ENCODE data around the gene AKAP13. TPM values are rescaled to one million over a fixed set of nuclear protein-coding genes. Genes with fewer than 3 reads are reported as not detected.

Gene AKAP13
- total and polyA plus RNA-seq, 7 donors = 18.2 to 126 (median 93.7) TPM

DNA sequence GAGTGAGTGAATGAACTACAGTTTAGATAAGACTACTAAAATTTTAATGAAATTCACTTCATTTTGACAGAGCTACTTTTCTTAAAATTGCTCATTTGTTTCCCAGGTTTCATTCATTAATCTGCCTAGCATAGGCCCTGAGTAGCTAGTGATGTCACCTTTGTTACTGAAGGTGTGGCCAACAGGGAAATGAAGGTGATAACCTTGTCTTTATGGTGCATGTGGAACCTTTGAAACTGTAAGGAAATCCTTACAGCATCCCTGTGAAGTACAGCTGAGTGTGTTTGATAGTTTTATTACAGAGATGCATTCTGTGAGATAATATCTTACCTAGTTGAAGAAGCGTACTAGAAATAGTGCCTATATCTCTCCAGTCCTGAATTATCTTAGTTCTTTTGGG, 112.9 kb downstream of the AKAP13 start:
- intact Hi-C loops (cut with DNase I) = loop anchor here (10.0 kb wide), 2 partner anchors 182 to 212 kb away; no protein-coding TSS in a partner anchor
- TF ChIP-seq, protein P1, sequence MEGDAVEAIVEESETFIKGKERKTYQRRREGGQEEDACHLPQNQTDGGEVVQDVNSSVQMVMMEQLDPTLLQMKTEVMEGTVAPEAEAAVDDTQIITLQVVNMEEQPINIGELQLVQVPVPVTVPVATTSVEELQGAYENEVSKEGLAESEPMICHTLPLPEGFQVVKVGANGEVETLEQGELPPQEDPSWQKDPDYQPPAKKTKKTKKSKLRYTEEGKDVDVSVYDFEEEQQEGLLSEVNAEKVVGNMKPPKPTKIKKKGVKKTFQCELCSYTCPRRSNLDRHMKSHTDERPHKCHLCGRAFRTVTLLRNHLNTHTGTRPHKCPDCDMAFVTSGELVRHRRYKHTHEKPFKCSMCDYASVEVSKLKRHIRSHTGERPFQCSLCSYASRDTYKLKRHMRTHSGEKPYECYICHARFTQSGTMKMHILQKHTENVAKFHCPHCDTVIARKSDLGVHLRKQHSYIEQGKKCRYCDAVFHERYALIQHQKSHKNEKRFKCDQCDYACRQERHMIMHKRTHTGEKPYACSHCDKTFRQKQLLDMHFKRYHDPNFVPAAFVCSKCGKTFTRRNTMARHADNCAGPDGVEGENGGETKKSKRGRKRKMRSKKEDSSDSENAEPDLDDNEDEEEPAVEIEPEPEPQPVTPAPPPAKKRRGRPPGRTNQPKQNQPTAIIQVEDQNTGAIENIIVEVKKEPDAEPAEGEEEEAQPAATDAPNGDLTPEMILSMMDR (IDR thresholded peaks at IDR 0.05) = no peak
- DNase-seq (no peak), ATAC-seq (no peak)
- Histone ChIP-seq H3K27me3 (ENCODE audit: insufficient read depth in 3 of 3, low read length in 2 of 3) (no peaks in the 10 kb centered on the region), H3K36me3 (ENCODE audit: insufficient read depth in 1 of 2, low read depth in 1 of 2) (no peaks in the 10 kb centered on the region), H3K27ac (no peak overlapping the region), H3K9me3 (no peaks in the 10 kb centered on the region), H3K4me1 (peaks cover 15% of the 10 kb centered on the region), H3K4me3 (no peak overlapping the region)
- 94 to 96% (median 95%) methylated on average over 1 of the region's 1 CpG for WGBS, 3 donors

DNA sequence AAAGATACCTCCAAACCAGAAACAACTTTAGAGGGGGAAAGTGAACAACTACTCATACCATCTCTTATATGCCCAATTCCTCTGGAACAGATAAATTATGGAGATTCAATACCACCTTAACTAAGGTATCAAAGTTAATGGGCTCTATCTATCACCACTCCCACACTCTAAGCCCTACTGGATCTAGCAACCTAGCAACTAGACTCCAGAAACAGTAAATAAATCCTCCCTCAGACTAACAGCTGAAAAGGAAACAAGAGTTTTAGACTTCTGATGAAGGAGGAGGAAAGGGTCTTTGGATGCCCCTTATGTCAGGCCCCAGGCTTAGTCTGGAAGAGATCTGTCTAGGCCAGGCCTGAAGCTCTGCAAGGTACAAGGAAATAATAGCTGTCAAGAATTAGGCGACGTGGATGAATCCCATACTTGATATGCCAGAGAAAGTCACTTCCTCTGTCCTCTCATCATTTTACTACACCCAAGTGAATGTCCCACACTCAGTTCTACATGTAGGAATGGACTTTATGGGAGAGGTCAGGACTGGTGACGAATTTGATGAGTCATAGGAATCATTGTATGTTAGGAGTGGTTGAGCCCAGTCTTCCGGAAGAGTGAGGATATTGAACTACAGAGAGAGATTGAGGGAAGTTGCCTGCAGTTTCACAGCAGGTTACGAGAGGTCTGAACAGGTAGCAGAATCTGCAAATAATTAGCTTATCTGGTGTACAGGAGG, 113.8 kb downstream of the AKAP13 start:
- H3K4me1 ChIP-seq = peaks cover 15% of the 10 kb centered on the region

DNA sequence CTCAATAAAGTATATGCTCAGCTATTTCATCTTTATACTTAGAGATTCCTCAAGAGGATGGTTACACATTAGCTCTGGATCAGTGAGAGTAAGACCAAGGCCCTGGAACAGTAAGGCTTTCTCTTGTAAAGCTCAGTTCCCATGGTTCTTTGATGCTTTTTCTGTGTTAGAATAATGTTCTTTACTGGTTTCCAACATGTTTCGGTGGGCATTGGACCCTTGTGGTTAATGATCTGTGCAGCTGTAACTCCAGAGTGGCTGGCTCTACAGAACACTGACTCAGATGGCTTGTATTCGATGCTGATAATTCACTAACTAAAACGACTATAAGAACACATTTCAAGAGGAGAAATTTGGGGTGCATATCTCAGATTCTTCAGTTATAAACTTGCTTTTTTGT, 114.7 kb downstream of the AKAP13 start:
- Histone ChIP-seq H3K4me3 (no peak overlapping the region), H3K27me3 (ENCODE audit: insufficient read depth in 3 of 3, low read length in 2 of 3) (no peaks in the 10 kb centered on the region), H3K36me3 (ENCODE audit: insufficient read depth in 1 of 2, low read depth in 1 of 2) (no peaks in the 10 kb centered on the region), H3K4me1 (peaks cover 22% of the 10 kb centered on the region), H3K27ac (no peak overlapping the region), H3K9me3 (no peaks in the 10 kb centered on the region)
- WGBS, 3 donors = 65 to 74% (median 73%) methylated on average over 3 of the region's 3 CpGs
- ATAC-seq (no peak), DNase-seq (no peak)
- intact Hi-C loops (cut with DNase I) = loop anchor here (5.0 to 10.0 kb wide), 3 partner anchors 82 to 210 kb away; no protein-coding TSS in a partner anchor
- TF ChIP-seq, protein P1 (IDR thresholded peaks at IDR 0.05) = no peak

More for the DNA sequence above, 113.8 kb downstream of the AKAP13 start:
- peak; percentile 64 to 78 (median 71) for ATAC-seq
- Histone ChIP-seq H3K27ac (no peak overlapping the region), H3K9me3 (no peaks in the 10 kb centered on the region), H3K27me3 (ENCODE audit: insufficient read depth in 3 of 3, low read length in 2 of 3) (no peaks in the 10 kb centered on the region), H3K36me3 (ENCODE audit: insufficient read depth in 1 of 2, low read depth in 1 of 2) (no peaks in the 10 kb centered on the region), H3K4me3 (no peak overlapping the region)
- TF ChIP-seq, protein P1 (IDR thresholded peaks at IDR 0.05) = no peak
- WGBS, 3 donors = 68 to 82% (median 75%) methylated on average over 5 of the region's 5 CpGs
- no peak for DNase-seq
- intact Hi-C loops (cut with DNase I) = loop anchor here (10.0 kb wide), 2 partner anchors 181 to 211 kb away; no protein-coding TSS in a partner anchor

DNA sequence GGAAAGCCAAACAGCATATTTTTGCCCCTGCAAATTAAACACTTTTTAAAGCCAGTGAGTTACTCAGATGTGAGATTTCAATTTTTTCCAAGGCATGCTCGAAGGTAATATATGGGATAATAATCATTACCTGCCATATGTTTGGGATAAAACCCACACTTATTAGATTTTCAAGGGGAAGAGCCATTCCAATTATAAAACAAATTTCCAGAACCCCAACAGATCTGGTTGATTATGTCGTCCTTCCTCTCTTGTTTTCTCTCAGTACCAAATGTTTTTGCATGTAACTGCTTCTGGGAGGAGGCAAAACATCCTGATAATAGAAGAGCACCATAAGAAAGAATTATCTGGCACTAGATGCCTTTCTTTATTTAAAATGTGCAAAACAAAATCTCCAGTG, 115.1 kb downstream of the AKAP13 start:
- Histone ChIP-seq H3K27ac (no peak overlapping the region), H3K9me3 (no peaks in the 10 kb centered on the region), H3K36me3 (ENCODE audit: insufficient read depth in 1 of 2, low read depth in 1 of 2) (no peaks in the 10 kb centered on the region), H3K4me1 (peaks cover 27% of the 10 kb centered on the region), H3K27me3 (ENCODE audit: insufficient read depth in 3 of 3, low read length in 2 of 3) (no peaks in the 10 kb centered on the region), H3K4me3 (no peak overlapping the region)
- TF ChIP-seq, protein P1 (IDR thresholded peaks at IDR 0.05) = no peak
- ATAC-seq = no peak
- no peak for DNase-seq
- WGBS, 3 donors = 78 to 87% (median 85%) methylated on average over 2 of the region's 2 CpGs
- intact Hi-C loops (cut with DNase I) = loop anchor here (5.0 to 10.0 kb wide), 3 partner anchors 82 to 209 kb away; no protein-coding TSS in a partner anchor
